Activated CD8-positive, alpha-beta T cell treated with anti-CD3 and anti-CD28 coated beads for 36 hours (primary cell): Measurements from ENCODE around the gene DRC3. TPM values are rescaled to one million over a fixed set of nuclear protein-coding genes. Genes with fewer than 3 reads are reported as not detected.

ENCODE experiments used
- ATAC-seq: fragments of 200-7000 bp; cut with Tn5 transposase; one replicate; pipeline ENCODE4 v1.10.0; 2021; ENCODE audit warnings: mild to moderate bottlenecking, moderate library complexity
- CTCF ChIA-PET: fragments of 350-600 bp; sonication (Branson Sonifier 250); formaldehyde crosslinking; loops from one replicate; lab custom pipeline; 2021; ENCODE audit warnings: antibody characterized with exemption; lab: Charles Lee
- POLR2A ChIA-PET: fragments of 350-600 bp; sonication (Branson Sonifier 250); formaldehyde crosslinking; loops from one replicate; lab custom pipeline; 2021; ENCODE audit warnings: antibody characterized with exemption; lab: Charles Lee
- DNase-seq: peaks from one replicate; pipeline ENCODE4 v3.0.0-alpha.2; 2020
- H3K27ac Mint-ChIP-seq: one replicate; pipeline ENCODE4 v1.8.0; 2021; ENCODE audit warnings: mild to moderate bottlenecking, mixed read lengths
- H3K27me3 Mint-ChIP-seq: one replicate; pipeline ENCODE4 v1.8.0; 2021; ENCODE audit warnings: mixed read lengths
- H3K36me3 Mint-ChIP-seq: one replicate; pipeline ENCODE4 v1.8.0; 2021; ENCODE audit warnings: low read depth, mixed read lengths
- H3K4me1 Mint-ChIP-seq: one replicate; pipeline ENCODE4 v1.8.0; 2021; ENCODE audit warnings: low read depth, mixed read lengths
- H3K4me3 Mint-ChIP-seq: one replicate; pipeline ENCODE4 v1.8.0; 2021; ENCODE audit warnings: mild to moderate bottlenecking, moderate library complexity, mixed read lengths
- H3K9me3 Mint-ChIP-seq: one replicate; pipeline ENCODE4 v1.8.0; 2021; ENCODE audit warnings: mixed read lengths
- intact Hi-C: fragments of 100-400 bp; cut with micrococcal nuclease; formaldehyde crosslinking; loops from one replicate; pipeline ENCODE4 v1.10.0; 2022
- total RNA-seq, 2 experiments: library from RNA; stranded (reverse); gene quantifications; one replicate each; pipeline ENCODE4 v1.2.3, GENCODE V29; 2021
- TF ChIP-seq, protein P1 (sequence below): fragments of 200-600 bp; IDR thresholded peaks from one replicate; pipeline ENCODE4 v1.8.0; 2022; ENCODE audit warnings: antibody characterized with exemption, mild to moderate bottlenecking

DRC3 gene
- total RNA-seq, 2 experiments from 2014 or later: 0.25 TPM; not detected in 1

DNA sequence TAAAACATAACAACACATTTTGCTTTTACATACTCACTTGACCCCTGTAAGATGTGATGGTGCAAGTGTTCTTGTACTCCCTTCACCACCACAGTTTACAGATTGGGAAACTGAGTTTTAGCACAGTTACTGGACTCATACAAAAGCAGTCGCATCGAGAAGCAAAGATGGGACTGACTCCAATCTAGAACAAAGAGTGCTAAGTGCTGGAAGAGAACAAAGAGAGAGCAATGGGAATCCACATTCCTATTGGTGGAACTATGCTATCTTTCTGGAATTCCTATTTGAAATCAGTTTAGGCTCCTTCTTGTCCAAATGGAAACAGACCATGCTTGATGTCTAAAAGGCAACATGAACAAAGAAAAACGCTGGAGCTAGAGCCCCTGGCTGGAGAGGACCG lies 9.6 kb upstream of the DRC3 start:
- no peaks in the 10 kb centered on the region for H3K9me3 Mint-ChIP-seq
- ATAC-seq: no peak
- H3K27ac Mint-ChIP-seq: no peak overlapping the region
- peaks cover 57% of the 10 kb centered on the region for H3K4me1 Mint-ChIP-seq
- no peaks in the 10 kb centered on the region for H3K27me3 Mint-ChIP-seq
- POLR2A ChIA-PET: no interaction called here
- no peak for DNase-seq
- CTCF ChIA-PET: no interaction called here
- intact Hi-C loops: no loop called here
- TF ChIP-seq, protein P1, sequence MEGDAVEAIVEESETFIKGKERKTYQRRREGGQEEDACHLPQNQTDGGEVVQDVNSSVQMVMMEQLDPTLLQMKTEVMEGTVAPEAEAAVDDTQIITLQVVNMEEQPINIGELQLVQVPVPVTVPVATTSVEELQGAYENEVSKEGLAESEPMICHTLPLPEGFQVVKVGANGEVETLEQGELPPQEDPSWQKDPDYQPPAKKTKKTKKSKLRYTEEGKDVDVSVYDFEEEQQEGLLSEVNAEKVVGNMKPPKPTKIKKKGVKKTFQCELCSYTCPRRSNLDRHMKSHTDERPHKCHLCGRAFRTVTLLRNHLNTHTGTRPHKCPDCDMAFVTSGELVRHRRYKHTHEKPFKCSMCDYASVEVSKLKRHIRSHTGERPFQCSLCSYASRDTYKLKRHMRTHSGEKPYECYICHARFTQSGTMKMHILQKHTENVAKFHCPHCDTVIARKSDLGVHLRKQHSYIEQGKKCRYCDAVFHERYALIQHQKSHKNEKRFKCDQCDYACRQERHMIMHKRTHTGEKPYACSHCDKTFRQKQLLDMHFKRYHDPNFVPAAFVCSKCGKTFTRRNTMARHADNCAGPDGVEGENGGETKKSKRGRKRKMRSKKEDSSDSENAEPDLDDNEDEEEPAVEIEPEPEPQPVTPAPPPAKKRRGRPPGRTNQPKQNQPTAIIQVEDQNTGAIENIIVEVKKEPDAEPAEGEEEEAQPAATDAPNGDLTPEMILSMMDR: no peak
- H3K4me3 Mint-ChIP-seq: no peak overlapping the region
- H3K36me3 Mint-ChIP-seq: peaks cover 1% of the 10 kb centered on the region

DNA sequence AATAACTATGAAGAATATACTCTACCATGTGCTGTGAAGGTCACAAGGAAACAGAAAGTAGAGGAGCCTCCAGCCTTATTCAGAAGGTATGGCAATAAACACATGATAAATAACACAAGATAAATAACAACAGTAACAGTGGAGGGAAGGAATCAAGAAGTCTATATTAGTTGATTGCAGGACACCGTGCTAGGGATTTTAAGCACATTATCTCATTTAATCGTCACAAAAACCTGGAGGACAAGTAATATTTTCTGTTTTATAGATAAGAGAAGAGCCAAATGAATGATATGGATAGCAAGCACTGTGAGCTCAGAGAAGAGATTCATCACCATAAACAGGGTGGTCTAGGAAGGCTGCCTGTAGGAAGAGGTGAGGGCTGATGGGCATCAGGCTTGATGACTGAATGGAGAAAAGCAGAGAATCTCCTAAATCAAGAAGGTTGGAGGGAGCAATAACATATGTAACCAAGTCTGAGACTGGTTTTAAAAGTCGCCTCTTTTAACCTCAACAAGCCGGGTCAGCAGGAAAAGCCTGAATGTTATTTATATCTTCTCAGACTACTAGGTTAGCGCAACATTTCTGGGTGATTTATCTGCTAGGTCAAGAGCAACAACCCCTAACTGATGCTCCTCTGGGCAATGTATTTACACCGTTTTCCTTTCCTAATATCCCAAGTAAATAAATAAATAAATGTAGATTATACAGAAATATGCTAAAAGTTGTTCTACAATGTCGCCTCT lies 8.8 kb upstream of the DRC3 start:
- no peak for DNase-seq
- H3K36me3 Mint-ChIP-seq: peaks cover 1% of the 10 kb centered on the region
- H3K4me1 Mint-ChIP-seq: peaks cover 52% of the 10 kb centered on the region
- intact Hi-C loops: no loop called here
- TF ChIP-seq, protein P1: no peak
- H3K4me3 Mint-ChIP-seq: no peak overlapping the region
- H3K27ac Mint-ChIP-seq: no peak overlapping the region
- POLR2A ChIA-PET: no interaction called here
- no peaks in the 10 kb centered on the region for H3K27me3 Mint-ChIP-seq
- no peaks in the 10 kb centered on the region for H3K9me3 Mint-ChIP-seq
- ATAC-seq: no peak
- CTCF ChIA-PET: no interaction called here

DNA sequence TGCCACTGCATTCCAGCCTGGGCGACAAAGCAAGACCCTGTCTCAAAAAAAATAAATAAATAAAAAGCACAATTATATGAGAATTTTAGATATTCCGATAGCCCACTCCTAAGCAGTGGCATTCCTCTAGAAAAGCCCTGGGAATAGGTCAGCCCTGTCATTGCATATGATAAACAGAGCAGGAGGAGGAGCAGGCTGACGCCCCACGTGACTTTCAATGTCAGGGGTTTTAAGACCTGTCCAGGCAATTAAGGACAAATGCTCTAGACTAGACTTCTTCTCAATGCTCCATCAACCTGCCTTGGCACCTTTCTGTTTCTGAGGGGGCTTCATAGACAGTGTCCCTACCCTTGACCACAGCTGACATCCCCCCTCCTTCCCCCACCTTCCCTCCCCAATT lies 8.0 kb upstream of the DRC3 start:
- intact Hi-C loops: no loop called here
- Mint-ChIP-seq H3K4me3 (no peak overlapping the region), H3K4me1 (peaks cover 48% of the 10 kb centered on the region), H3K36me3 (peaks cover 1% of the 10 kb centered on the region), H3K9me3 (no peaks in the 10 kb centered on the region), H3K27me3 (no peaks in the 10 kb centered on the region), H3K27ac (no peak overlapping the region)
- no peak for DNase-seq
- CTCF ChIA-PET: no interaction called here
- TF ChIP-seq, protein P1: no peak
- POLR2A ChIA-PET: no interaction called here
- no peak for ATAC-seq

DNA sequence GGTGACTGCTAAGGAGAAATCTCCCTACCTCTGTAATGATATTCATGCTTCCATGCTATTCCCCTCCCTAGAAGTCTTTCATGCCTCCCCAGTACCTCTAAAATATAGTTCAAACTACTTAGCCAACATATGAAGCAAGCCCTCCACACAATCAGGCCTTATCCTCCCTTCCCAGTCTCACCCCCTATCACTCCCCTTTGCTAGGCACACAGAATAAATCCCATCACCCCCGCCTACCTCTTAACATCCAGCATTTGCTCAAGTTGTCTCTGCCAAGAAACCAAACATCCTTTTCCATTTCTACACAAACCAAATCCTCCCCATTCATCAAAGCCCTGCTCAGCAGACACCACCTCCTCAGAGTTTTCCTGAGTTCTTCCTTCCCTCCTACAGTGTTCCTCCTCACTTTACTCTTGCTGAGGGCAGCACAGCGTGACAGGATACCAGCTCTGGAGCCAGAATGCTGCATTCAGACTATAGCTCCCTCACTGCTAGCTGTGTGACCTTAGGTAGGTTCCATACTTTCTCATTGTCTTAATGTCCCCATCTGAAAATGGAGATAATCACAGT lies 7.4 kb upstream of the DRC3 start:
- CTCF ChIA-PET: interaction anchor here (1.1 to 1.4 kb wide), 2 partner anchors 14 to 46 kb away, joined by 3 read pairs; no protein-coding TSS in a partner anchor
- Mint-ChIP-seq H3K36me3 (peaks cover 1% of the 10 kb centered on the region), H3K27me3 (no peaks in the 10 kb centered on the region), H3K4me3 (no peak overlapping the region), H3K27ac (no peak overlapping the region), H3K4me1 (peaks cover 45% of the 10 kb centered on the region), H3K9me3 (no peaks in the 10 kb centered on the region)
- intact Hi-C loops: no loop called here
- TF ChIP-seq, protein P1: no peak
- POLR2A ChIA-PET: no interaction called here
- no peak for DNase-seq
- ATAC-seq: no peak

DNA sequence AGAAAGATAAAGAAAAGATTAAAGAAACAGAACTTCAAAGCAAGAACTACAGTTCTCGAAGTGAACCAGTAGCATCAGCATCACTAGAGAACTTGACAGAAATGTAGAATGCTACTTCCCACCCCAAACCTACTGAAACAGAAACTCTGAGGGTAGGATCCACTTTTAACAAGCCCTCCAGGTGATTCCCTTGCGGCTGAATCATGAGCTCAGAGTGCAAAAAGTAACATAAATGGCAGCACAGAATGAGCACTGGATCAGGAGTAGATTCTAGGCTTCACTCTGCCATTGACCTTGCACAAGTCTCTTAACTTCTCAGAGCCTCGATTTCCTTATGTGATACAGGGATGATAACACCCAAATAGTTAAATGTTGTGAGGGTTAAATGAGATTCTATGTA lies 6.3 kb upstream of the DRC3 start:
- H3K4me1 Mint-ChIP-seq: peaks cover 47% of the 10 kb centered on the region
- no peaks in the 10 kb centered on the region for H3K27me3 Mint-ChIP-seq
- peak; percentile 83 for ATAC-seq

More for the DNA sequence above, 6.3 kb upstream of the DRC3 start:
- Mint-ChIP-seq H3K27ac (peak overlapping the region; percentile 12), H3K9me3 (no peaks in the 10 kb centered on the region), H3K4me3 (no peak overlapping the region), H3K36me3 (peaks cover 1% of the 10 kb centered on the region)
- intact Hi-C loops: no loop called here
- TF ChIP-seq, protein P1: no peak
- peak; percentile 28 for DNase-seq
- CTCF ChIA-PET: interaction anchor here (0.7 to 1.4 kb wide), 4 partner anchors 8 to 67 kb away, joined by 3 to 4 read pairs (median 3); no protein-coding TSS in a partner anchor
- POLR2A ChIA-PET: no interaction called here
